ENCODE measurements around the gene GNPAT. TPM values are rescaled to one million over a fixed set of nuclear protein-coding genes. Genes with fewer than 3 reads are reported as not detected.

GNPAT gene
- total and polyA plus RNA-seq, 2 of the 4 experiments (the other 2 are of a cell fraction), result 17.2 to 36.0 TPM

- H3K9me3 ChIP-seq (ENCODE audit: control insufficient read depth, insufficient read depth, low read length), result peaks cover 3% of the 10 kb centered on the region
- H2BK20ac ChIP-seq (ENCODE audit: low read depth, low read length), result no peak overlapping the region
- no peak overlapping the region for H4K91ac ChIP-seq (ENCODE audit: insufficient read depth, low read depth, low read length)
- no peak overlapping the region for H3K14ac ChIP-seq (replicated peaks; ENCODE audit: low read depth, low read length)
- H3K4me3 ChIP-seq (ENCODE audit: insufficient read depth, low read depth, low read length), result no peak overlapping the region
- in situ Hi-C loops (cut with MboI; ENCODE audit: low sequenced_read_pairs) (no loop called here), intact Hi-C loops (cut with micrococcal nuclease) (no loop called here), dilution Hi-C loops (cut with HindIII; ENCODE audit: low sequenced_read_pairs, unreplicated experiment) (no loop called here)
- no peak overlapping the region for H3K9ac ChIP-seq (ENCODE audit: low read depth, low read length)
- no CpG with 5 or more reads among the region's 3 CpGs for WGBS, 2 experiments (ENCODE audit: extremely low coverage in 2 of 2, insufficient read length in 1 of 2)
- DNase-seq, result no peak
- no peak overlapping the region for H3K56ac ChIP-seq (ENCODE audit: extremely low read depth, insufficient read depth, low read length)
- H2BK5ac ChIP-seq (ENCODE audit: low read depth, low read length, poor library complexity, severe bottlenecking), result no peak overlapping the region
- no peaks in the 10 kb centered on the region for H3K27me3 ChIP-seq (ENCODE audit: control insufficient read depth, insufficient read depth, low read length)
- H3K4me2 ChIP-seq (ENCODE audit: low read depth, low read length), result no peak overlapping the region
- no peaks in the 10 kb centered on the region for H3K4me1 ChIP-seq (ENCODE audit: control insufficient read depth, insufficient read depth, low read length)
- no peak overlapping the region for H3K18ac ChIP-seq (ENCODE audit: low read depth, low read length)
- H2AFZ ChIP-seq (replicated peaks; ENCODE audit: low read length, poor library complexity), result no peak overlapping the region
- no peak overlapping the region for H2AK5ac ChIP-seq (ENCODE audit: low read depth, low read length)
- H3K23ac ChIP-seq (ENCODE audit: low read depth, low read length), result no peak overlapping the region
- POLR2A ChIA-PET (ENCODE audit: unreplicated experiment), result no interaction called here
- no peak for ATAC-seq (ENCODE audit: low read depth)
- H2BK120ac ChIP-seq (ENCODE audit: low read depth, low read length), result no peak overlapping the region
- CTCF ChIA-PET, result no interaction called here
- no peak overlapping the region for H3K4ac ChIP-seq (ENCODE audit: low read depth, low read length)
- H3K27ac ChIP-seq (ENCODE audit: insufficient read depth, low read length), result no peak overlapping the region
- no peak overlapping the region for H2BK15ac ChIP-seq (ENCODE audit: low read depth, low read length)
- no peak overlapping the region for H2AK9ac ChIP-seq (replicated peaks; ENCODE audit: low read depth, low read length, poor library complexity)
- BruUV-seq (replicated peaks), result no TSS peak
- no peak overlapping the region for H4K5ac ChIP-seq (ENCODE audit: low read depth, low read length)
- H3K79me1 ChIP-seq (ENCODE audit: low read depth in 1 of 2, low read length in 2 of 2), result peaks cover 11 to 17% of the 10 kb centered on the region in 2 experiments; a peak in 3 of 4 replicates
- H3K9me1 ChIP-seq (ENCODE audit: insufficient read depth, low read length), result no peaks in the 10 kb centered on the region
- H4K20me1 ChIP-seq (ENCODE audit: insufficient read depth, low read length), result no peaks in the 10 kb centered on the region; the same call in 1 of the 2 replicates
- TF ChIP-seq MAZ (IDR thresholded peaks at IDR 0.05; ENCODE audit: borderline replicate concordance, low read depth, low read length) (no peak), NFE2L2 (IDR thresholded peaks at IDR 0.05; ENCODE audit: low read depth, low read length) (no peak), CTCF (conservative IDR thresholded peaks at IDR 0.05; ENCODE audit: low read depth, low read length) (no peak), RAD21 (IDR thresholded peaks at IDR 0.05; ENCODE audit: low read length) (no peak), SMC3 (IDR thresholded peaks at IDR 0.05; ENCODE audit: low read depth, low read length) (no peak), BHLHE40 (IDR thresholded peaks at IDR 0.05; ENCODE audit: low read depth, low read length) (no peak), RCOR1 (IDR thresholded peaks at IDR 0.05; ENCODE audit: insufficient replicate concordance, low read length) (no peak), MXI1 (IDR thresholded peaks at IDR 0.05; ENCODE audit: borderline replicate concordance, low read depth, low read length) (no peak), POLR2A (IDR thresholded peaks at IDR 0.05; ENCODE audit: low read depth, low read length) (no peak), ELK1 (IDR thresholded peaks at IDR 0.05; ENCODE audit: borderline replicate concordance, low read depth, low read length) (no peak), CHD1 (IDR thresholded peaks at IDR 0.05; ENCODE audit: low read depth, low read length) (no peak), MAFK (IDR thresholded peaks at IDR 0.05; ENCODE audit: low read depth, low read length) (no peak)
- H4K8ac ChIP-seq (ENCODE audit: low read depth in 2 of 2, low read length in 2 of 2), result no peak overlapping the region
- H3K36me3 ChIP-seq (ENCODE audit: control insufficient read depth, insufficient read depth, low read length), result peaks cover 7% of the 10 kb centered on the region
These were observed 11.3 kb downstream of the GNPAT start for GRCh38 chr1:231252336-231252735.
